GM18511 (cell line): Measurements from ENCODE around the gene SGMS1.
"Not testable (repeated sequence)": the region's sequence is repeated elsewhere in the genome, so short reads cannot be mapped to it uniquely, and the experiment has no call there.

Source experiments
- ATAC-seq: cut with Tn5 transposase; IDR thresholded peaks from one replicate; pipeline ENCODE4 v1.9.1; 2021; ENCODE audit warnings: mild to moderate bottlenecking, moderate library complexity; ENCODE audit not compliant: unreplicated experiment

The SGMS1 gene

DNA sequence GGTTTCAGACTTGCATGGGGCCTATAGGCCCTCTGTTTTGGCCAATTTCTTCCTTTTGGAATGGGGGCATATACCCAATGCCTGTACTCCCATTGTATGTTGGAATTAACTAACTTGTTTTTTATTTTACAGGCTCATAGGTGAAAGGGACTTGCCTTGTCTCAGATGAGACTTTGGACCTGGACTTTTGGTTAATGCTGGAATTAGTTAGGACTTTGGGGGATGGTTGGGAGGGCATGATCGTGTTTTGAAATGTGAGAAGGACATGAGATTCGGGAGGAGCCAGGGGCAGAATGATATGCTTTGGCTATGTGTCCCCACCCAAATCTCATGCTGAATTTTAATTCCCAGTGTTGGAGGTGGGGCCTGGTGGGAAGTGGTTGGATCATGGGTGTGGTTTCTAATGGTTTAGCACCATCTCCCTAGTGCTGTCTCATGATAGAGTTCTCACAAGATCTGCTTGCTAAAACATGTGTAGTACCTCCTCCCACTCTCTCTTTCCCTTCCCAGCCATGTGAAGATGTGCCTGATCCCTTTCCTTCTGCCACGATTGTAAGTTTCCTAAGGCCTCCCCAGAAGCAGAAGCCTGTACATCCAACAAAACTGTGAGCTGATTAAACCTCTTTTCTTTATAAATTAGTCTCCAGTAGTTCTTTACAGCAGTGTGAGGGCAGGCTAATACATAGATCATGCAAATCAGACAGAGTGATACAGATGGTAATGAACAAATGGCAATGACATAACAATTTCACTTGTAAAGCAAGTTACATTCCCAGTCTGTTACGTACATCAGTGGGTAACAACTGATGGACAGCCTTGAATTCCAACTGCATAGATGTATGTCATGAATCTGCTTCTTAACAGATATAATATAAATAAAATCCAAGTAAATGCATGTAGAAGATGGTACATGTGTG, 146.2 kb downstream of the SGMS1 start:
- ATAC-seq = no peak

DNA sequence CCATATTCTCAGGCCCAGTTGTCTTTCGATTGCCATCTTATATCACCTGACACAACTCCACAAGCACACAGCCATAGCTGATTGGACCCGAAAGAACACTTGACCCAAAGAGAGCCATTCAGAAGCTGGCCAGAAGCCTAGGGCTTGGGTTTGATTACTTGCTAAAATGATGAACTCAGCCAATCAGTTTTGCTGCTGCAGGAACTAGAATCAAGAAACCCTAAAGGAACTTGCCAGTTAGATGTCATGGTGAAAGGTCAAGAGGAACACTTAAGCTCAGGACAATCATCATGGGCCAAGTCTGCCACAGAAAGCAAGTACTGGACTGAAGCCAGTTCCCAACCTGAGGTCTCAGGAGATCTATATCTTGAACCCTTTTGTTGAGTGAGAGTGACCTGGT, 150.0 kb downstream of the SGMS1 start:
- no peak for ATAC-seq

DNA sequence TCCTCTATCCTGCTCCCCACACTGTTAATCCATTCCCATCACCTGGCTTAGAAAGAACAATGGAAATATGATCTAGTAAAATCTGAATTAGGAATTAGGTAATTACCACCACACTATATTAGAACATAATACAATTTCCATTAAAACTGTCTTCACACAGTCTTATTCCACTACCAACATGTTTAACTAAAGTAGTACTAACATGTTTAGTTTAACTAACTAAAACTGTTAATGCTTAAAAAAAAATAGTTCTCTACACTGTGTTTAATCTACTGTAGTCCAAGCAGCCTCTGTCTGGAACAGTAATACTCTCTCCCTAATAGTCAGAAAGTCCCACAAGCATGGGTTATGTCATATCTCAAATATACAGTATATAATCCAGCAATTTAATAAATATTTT, 150.8 kb downstream of the SGMS1 start:
- no peak for ATAC-seq

DNA sequence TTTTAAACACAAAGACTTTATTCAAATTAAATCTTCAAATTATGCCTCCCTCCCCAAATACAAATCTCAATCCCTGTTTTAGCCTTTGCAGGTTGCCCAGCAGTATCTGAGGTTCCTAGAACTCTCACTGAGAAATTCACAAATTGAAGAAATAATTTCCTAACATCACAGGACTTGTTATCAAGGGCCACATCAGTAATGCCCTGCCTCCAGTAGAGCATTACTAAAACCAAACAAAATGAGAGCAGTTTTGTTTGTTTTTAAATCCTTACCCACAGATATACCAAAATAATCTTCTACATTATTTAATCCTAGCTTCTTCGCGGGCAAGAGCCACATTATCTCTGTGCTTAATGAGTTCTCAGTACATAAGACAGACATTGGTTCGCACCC, 152.2 kb downstream of the SGMS1 start:
- ATAC-seq = no peak

DNA sequence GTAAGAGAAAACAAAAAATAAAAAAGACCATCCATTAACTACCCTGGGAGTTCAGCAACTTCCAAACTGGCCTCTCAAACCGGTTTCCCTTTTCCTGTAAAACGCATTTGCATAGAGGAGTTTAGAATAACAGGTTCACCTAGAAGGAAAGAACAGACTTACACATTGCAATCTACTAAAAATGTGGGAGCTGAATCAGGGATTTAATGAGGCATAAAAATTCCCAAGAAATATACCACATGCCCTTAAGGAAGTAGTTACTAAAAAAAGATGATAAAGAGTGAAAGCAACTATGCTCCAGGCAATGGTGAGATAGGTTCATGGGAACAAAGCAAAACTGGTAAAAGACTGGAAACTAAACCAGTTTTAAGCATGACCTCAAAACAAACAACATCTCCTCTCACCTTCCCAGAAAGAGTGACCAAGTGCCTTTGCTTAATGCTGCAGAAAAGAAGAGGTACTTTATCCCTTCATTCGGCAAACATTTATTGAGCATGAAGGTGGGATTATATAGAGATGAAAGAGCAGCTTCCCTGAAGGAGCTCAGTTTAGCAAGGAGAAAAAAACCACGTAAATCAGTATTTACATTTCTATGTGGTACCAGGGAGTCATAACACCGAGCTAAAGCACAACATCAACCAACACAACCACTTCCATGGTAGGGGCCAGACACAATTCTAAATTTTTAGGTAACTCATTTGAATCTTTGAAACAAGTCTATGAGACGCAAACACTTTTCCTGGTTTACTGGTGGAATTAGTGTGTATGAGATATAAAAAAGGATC, 152.8 kb downstream of the SGMS1 start:
- ATAC-seq = no peak

DNA sequence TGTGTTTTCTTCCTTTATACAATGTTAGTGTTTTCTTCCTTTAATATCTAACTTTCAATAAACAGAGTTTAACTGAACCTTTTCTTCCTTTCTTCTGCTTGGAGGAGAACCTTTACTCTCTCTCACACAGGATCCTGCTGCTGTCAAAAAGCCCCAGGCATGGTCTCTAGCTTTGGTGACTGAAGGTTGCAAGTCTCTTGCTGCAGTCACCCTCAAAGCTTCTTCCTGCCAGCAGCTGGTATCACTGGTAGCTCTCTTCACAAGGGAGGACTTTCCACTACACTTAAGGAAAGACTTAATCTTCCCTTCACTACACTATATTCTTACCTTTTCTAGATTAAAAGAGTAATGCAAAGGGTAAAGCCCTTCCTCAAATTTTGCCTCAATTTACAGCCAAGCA, 153.4 kb downstream of the SGMS1 start:
- peak; percentile 75 for ATAC-seq

DNA sequence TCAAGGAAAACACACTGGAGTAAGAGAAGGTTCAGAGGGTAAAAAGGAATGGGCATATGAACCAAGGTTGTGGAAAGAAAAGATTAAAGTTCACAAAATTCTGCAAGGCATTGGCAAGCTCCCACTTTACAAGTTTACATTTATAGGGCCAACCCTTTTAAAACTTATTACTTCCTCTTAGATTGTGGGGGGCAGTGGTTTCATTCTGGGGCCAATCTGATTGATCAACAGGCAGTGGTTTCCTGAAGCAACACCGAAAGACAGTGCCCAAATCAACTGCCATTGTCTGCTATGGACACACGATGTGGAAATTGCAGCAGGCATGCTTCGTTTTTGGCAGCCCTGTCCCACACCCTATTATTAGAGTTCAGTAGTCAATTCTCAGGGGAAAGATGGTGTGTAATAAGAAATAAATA, 154.0 kb downstream of the SGMS1 start:
- peak; percentile 52 for ATAC-seq

DNA sequence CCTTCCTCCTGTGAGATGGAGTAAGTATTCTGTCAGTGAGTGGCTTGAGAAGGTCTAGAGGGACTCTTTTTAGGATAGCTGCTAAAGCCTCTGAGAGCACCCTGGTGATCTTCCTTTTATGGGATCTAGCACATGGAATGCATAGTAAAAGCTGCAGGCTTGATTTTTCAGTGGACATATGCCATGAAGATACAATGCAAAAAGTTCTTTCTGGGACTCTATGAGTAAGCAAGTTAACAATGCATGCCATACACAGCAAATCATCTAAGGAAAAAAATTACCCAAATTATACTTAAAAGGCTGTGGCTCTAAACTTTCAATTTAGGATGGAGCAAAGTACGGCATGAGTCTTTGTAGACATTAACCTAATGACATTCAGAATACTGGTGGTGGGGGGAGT, 154.5 kb downstream of the SGMS1 start:
- no peak for ATAC-seq

DNA sequence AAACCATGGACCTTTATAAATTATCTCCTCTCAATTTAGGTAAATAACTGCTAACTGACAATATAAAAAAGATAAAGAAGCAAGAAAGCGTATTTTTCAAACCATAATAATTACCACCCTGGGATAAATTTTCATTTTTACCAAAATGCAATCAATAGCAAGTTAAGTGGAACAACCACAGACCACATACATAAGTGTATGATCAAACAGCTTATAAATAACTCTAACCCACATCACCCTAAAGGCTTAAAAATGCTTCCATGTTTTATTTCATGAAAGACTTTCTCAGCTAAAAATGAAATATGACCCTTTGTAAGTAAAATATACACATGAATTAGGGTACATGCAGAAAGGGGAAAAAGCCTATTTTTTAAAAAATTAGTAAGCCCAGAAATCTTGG, 156.5 kb downstream of the SGMS1 start:
- ATAC-seq = no peak

DNA sequence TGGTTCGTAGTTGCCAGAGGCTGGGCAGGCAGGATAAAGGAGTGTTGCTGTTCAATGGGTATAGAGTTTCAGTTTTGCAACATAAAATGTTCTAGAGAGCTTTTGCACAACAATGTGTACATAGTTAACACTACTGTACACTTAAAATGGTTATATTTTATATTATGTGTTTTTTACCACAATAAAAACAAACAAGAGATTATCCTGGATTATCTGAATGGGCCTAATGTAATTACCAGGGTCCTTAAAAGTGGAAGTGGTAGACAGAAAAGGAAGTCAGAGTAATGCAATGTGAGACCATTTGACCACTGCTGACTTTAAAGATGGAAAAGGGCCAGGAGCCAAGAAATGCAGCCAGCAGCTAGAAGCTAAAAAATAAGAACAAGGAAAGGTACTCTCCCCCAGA, 159.7 kb downstream of the SGMS1 start:
- no peak for ATAC-seq

DNA sequence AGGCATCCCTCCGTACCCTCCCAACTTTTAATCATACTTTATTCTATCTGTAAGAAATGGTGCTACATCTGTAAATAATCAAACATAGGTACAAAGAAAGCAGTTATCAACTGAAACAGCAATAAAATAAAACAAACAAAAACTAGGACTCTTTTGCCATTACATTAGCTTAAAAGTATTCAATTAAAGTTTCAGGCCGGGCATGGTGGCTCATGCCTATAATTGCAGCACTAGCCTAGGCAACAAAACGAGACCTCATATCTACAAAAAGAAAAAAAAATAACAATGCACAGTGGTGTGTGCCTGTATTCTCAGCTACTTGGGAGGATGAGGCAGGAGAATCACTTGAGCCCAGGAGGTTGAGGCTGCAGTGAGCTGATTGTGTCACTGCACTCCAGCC, 161.9 kb downstream of the SGMS1 start:
- ATAC-seq = no peak

DNA sequence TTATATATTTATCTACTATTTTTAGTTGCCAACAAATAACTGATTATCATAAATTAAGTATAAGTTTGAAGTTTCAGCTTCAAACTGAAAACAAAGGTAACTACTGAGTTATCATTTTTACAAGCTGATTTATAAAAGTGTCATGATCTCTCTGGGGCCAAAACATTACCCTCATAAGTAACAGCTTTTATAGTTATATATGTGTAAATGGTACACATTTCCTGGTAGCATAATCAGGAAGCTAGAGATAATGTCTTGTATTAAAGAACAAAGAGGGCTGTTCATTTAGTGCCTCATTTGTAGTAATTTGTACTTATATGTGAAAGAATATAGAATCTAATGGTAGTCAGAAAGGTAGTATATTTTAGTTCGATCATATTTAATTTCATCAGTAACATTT, 162.6 kb downstream of the SGMS1 start:
- ATAC-seq = no peak

DNA sequence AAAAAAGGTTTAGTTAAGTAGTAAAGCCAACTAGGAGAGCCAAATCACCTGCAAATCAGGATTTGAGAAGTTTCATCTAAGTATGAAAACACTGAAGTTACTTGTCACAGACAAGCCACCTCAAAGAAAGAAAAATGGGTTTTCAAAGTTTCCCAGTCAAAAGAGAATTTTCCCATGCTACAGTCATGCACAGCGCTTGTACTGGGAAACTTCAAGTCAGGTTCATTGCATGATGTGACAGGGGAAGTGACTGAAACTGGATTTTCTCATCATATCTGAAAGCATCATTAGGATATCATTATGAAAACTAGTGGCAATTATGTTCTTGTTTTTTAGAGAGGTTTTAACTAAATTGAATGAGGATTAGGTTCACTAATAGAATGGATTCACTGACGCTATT, 167.0 kb downstream of the SGMS1 start:
- ATAC-seq = peak; percentile 39

DNA sequence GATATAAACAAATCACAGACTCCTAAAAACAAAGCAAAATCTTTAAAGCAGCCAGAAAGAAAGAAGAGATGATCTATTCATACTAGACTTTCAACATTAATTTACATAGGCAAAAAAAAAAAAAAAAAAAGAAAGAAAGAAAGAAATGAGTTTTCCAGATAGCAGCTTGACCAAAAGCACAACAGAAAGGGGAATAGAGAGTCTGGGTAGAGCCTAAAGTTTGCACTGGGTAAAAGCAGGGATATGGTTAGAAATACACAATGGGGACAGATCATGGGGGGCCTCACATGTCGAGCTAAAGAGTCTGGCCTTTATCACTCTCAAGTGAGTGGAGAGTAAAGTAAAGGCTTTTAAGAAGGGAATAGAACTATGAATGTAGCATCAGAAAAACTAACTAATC, 169.8 kb downstream of the SGMS1 start:
- no peak for ATAC-seq

DNA sequence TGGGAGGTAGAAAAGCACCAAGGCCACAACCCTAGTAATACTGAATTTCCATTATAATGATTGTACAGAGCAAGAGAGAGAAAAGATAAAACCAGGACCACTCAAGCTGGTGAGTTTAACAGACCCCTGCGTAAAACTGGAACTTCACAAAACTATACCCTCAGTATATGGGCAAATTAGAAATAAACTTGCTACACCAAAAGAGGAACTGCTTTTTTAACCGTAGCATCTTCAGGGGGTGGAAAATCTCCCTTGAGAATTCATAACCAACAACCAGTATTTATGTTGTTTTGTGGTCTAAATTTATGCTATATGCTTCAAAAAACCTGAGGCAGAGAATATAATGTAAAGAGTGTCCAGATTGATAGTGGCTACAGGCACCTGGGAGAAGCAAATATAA, 171.2 kb downstream of the SGMS1 start:
- ATAC-seq = peak; percentile 55

DNA sequence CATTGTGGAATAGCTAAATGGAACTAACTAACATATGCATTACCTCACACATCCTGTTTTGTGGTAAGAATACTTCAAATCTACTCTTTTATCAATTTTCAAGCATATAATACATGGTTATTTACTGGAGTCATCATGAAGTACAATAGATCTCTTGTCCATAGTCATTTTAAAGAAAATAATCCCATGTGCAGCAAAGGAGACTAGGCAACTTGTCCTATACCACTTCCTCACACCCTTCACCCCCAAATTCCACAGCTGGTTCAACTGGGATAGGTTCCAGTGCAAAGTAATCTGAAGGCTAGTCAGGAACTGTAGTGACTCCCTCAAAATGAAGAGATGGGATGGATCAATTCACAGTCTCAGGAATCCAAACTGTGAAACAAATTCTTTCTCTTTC, 176.1 kb downstream of the SGMS1 start:
- ATAC-seq = no peak

DNA sequence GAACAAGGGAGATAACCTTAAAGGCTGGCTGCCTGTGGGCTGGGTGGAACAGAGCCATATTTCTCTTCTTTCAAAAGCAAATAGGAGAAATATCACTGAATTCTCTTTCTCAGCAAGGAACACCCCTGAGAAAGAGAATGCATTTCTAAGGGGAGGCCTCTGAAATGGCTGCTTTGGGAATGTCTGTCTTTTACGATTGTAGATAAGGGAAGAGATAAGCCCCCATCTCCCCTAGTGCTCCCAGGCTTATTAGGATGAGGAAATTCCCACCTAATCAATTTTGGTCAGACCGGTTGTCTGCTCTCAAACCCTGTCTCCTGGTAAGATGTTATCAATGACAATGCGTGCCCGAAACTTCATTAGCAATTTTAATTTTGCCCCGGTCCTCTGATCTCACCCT, 178.0 kb downstream of the SGMS1 start:
- not testable (repeated sequence) for ATAC-seq

DNA sequence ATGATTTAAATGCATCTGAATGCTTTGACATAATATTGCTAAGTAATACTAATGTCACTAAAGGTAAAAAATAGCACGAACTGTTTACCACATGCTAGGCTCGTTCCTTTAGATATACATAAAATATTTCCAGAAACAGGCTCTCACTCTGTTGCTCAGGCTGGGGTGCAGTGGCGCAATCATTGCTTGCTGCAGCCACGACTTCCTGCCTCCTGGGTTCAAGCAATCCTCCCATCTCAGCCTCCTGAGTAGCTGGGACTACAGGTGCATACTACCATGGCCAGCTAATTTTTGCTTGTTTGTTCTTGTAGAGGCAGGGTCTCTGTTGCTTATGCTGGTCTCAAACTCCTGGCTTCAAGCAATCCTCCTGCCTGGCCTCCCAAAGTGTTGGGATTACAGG, 183.3 kb downstream of the SGMS1 start:
- no peak for ATAC-seq

DNA sequence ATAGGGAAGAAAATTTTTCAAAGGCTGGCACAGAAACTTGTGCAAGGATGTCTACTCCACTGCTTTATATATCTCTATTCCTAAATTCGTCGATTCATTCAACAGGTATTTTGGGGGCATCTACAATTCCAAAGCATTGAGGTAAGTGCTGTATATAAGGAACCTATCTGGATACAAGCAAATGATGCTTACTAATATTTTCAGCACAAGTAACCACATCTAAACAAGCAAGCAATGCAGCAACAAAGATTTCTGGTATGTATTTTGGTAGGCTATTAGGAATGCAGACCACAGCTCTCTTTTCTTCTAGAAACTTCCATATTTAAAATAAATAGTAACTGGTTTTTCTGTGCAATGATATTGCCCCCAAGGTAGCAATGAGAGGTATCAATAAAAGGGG, 183.9 kb downstream of the SGMS1 start:
- no peak for ATAC-seq

DNA sequence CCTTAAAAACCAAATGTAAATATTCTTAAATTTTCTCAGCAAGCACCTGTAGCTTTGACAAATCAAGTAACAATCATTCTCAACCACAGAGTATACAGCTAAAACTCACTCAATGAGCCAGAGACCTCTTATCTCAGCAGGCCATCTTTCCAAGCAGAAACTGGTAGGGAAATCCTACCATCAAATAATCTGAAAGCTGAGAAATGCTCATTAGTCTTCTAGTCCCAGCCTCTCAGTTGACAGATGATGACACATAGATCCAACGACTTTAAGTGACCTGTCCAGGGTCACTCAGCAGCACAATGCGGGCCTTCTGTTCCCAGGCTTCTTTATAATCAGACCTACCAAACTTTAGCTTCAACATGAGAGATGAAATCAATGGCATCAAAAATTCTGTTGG, 184.6 kb downstream of the SGMS1 start:
- no peak for ATAC-seq

DNA sequence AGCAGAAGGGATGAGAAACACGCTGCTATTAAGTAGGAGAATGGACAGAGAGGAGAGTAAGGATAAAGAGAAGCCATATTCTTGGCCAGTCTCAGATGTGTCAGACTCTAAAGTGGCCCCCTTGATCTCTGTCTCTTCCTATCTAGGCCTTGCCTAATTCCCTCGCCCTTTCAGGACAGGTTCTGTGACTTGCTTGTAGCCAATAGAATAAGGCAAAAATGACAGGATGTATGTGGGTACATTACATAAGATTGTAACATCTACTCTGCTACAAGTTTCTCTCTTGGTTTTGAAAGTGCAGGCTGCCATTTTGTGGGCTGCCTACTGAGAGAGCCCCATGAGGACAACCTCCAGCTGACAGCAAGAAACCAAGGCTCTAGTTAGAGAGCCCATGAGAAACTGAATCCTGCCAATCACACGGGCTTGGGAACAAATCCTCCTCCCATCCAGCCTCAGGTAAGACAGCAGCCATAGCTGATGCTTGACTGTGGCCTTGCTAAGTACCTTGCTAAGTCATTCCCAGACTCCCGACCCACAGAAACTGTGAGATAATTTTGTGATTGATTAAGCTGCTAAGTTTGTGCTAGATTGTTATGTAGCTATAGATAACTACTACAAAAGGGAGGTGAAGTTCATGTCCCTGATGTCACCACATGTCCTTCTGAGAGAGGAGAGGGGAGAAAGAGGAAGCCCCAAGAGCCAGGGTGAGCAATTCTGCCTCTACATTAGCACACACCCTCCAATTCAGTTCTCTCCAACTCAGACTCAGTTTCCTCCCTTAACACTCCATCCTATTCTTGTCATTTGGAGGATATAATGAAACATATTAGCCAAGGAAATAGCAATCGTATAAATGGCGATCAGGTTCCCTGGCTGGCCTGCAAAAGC, 185.5 kb downstream of the SGMS1 start:
- ATAC-seq = peak; percentile 44
